HepG2 (cell line): ENCODE results near the gene RAD52. TPM values are rescaled to one million over a fixed set of nuclear protein-coding genes. Genes with fewer than 3 reads are reported as not detected.
A peak's percentile ranks its signal among the peaks of the same experiment; 100 is the strongest.

Experiments
- BORCS8-MEF2B ChIP-seq: sonication (generic); formaldehyde crosslinking; IDR thresholded peaks from 2 replicates; pipeline ENCODE4 v1.8.0; 2022; ENCODE audit warnings: mild to moderate bottlenecking, missing genetic modification reagents
- CBX2 ChIP-seq, 2 experiments: fragments of 200-600 bp in 1 of 2; sonication (generic); formaldehyde crosslinking in 1 of 2; IDR thresholded peaks; 2 replicates each; pipeline versions ENCODE4 v1.7.0 to v1.8.1; 2018 to 2022; ENCODE audit warnings: low read depth in 2 of 2, low read length in 1 of 2, mild to moderate bottlenecking in 1 of 2, missing genetic modification reagents in 1 of 2
- FOXA1 ChIP-seq, 2 experiments: fragments of 450-650 bp in 1 of 2; sonication (generic) in 1 of 2; formaldehyde crosslinking in 1 of 2; IDR thresholded peaks; 2 replicates each; pipeline versions ENCODE4 v1.4.0 to v1.6.1; 2016 to 2020; ENCODE audit warnings: missing genetic modification reagents in 1 of 2
- IRF9 ChIP-seq: sonication (generic); formaldehyde crosslinking; IDR thresholded peaks from 2 replicates; pipeline ENCODE4 v1.8.0; 2022; ENCODE audit warnings: missing genetic modification reagents, mild to moderate bottlenecking, borderline replicate concordance
- RERE ChIP-seq: IDR thresholded peaks from 2 replicates; pipeline ENCODE4 v1.6.1; 2016; ENCODE audit warnings: low read depth, missing genetic modification reagents, missing compliant biosample characterization
- SIN3A ChIP-seq: IDR thresholded peaks from 2 replicates; pipeline ENCODE4 v1.6.1; 2011; ENCODE audit warnings: low read depth, mild to moderate bottlenecking, control low read depth, low read length, borderline replicate concordance
- SIX4 ChIP-seq: sonication (generic); formaldehyde crosslinking; IDR thresholded peaks from 2 replicates; pipeline ENCODE4 v1.4.0; 2020; ENCODE audit warnings: missing genetic modification reagents
- ZNF280D ChIP-seq: sonication (generic); formaldehyde crosslinking; IDR thresholded peaks from 2 replicates; pipeline ENCODE4 v1.5.1; 2020; ENCODE audit warnings: mild to moderate bottlenecking, missing genetic modification reagents
- ZNF44 ChIP-seq: sonication (generic); formaldehyde crosslinking; IDR thresholded peaks from 2 replicates; pipeline ENCODE4 v1.5.1; 2020; ENCODE audit warnings: mild to moderate bottlenecking, missing genetic modification reagents
- ZNF460 ChIP-seq: sonication (generic); formaldehyde crosslinking; IDR thresholded peaks from 2 replicates; pipeline ENCODE4 v1.5.1; 2020; ENCODE audit warnings: missing genetic modification reagents, mild to moderate bottlenecking, borderline replicate concordance
- ZNF549 ChIP-seq: sonication (generic); formaldehyde crosslinking; IDR thresholded peaks from 2 replicates; pipeline ENCODE4 v1.5.0; 2020; ENCODE audit warnings: missing genetic modification reagents
- ZNF724P ChIP-seq: sonication (generic); formaldehyde crosslinking; IDR thresholded peaks from 2 replicates; pipeline ENCODE4 v1.8.0; 2022; ENCODE audit warnings: missing genetic modification reagents, borderline replicate concordance
- polyA plus RNA-seq, 8 experiments: library from polyadenylated mRNA; depleted of rRNA in 3 of 8; stranded (reverse) in 7 of 8; unstranded in 1 of 8; fragments of >200 nt; fragmentation: Illumina TruSeq in 4 of 8; extraction: Trizol in 4 of 8; gene quantifications; 2 replicates each; pipeline versions ENCODE4 v1.2.1 to v1.2.3, GENCODE V29; 2011 to 2016; ENCODE audit warnings: low read depth in 4 of 8, missing spikeins in 1 of 8, mixed read lengths in 1 of 8; ENCODE audit not compliant: insufficient read depth in 1 of 8
- total RNA-seq, 5 experiments: library from RNA; depleted of rRNA; stranded (reverse); fragments of >200 nt; fragmentation: Illumina TruSeq; extraction: Trizol; gene quantifications; 2 replicates each; pipeline ENCODE4 v1.2.3, GENCODE V29; 2016; ENCODE audit warnings: low read depth in 1 of 5
- TF ChIP-seq, protein P1 (sequence below): sonication (generic); formaldehyde crosslinking; conservative IDR thresholded peaks from 2 replicates; pipeline ENCODE4 v1.4.0; 2020; ENCODE audit warnings: mild to moderate bottlenecking, missing genetic modification reagents, moderate library complexity

RAD52 gene
- total and polyA plus RNA-seq, 2 of the 13 experiments (the other 11 are each of a cell fraction or from before 2014, with no cell fraction given), result 14.3 to 19.9 TPM

- TF ChIP-seq ZNF549, result no peak
- TF ChIP-seq RERE (CRISPR knock-in tag), result peak; percentile 30; the same call in 1 of the 2 replicates
- peak; percentile 75; the same call in 1 of the 2 replicates for TF ChIP-seq SIN3A
- TF ChIP-seq SIX4 (CRISPR knock-in tag), result no peak
- TF ChIP-seq ZNF724P (CRISPR knock-in tag), result 0 out of 2 replicates have a peak, but pooled peaks have one; percentile 56
- TF ChIP-seq BORCS8-MEF2B, result peak; percentile 90
- 0 out of 2 replicates have a peak, but pooled peaks have one; percentile 55 for TF ChIP-seq ZNF44 (CRISPR knock-in tag)
- peak; percentile 74; the same call in 1 of the 2 replicates for TF ChIP-seq ZNF280D (CRISPR knock-in tag)
- TF ChIP-seq CBX2 (IDR thresholded peaks at IDR 0.05; ENCODE audit: low read depth, low read length), result no peak
- no peak for TF ChIP-seq CBX2 (CRISPR knock-in tag; IDR thresholded peaks at IDR 0.05; ENCODE audit: low read depth)
- TF ChIP-seq ZNF460 (CRISPR knock-in tag), result peak; percentile 19; the same call in 1 of the 2 replicates
- TF ChIP-seq IRF9 (CRISPR knock-in tag), result peak; percentile 67; the same call in 1 of the 2 replicates
- TF ChIP-seq, protein P1, sequence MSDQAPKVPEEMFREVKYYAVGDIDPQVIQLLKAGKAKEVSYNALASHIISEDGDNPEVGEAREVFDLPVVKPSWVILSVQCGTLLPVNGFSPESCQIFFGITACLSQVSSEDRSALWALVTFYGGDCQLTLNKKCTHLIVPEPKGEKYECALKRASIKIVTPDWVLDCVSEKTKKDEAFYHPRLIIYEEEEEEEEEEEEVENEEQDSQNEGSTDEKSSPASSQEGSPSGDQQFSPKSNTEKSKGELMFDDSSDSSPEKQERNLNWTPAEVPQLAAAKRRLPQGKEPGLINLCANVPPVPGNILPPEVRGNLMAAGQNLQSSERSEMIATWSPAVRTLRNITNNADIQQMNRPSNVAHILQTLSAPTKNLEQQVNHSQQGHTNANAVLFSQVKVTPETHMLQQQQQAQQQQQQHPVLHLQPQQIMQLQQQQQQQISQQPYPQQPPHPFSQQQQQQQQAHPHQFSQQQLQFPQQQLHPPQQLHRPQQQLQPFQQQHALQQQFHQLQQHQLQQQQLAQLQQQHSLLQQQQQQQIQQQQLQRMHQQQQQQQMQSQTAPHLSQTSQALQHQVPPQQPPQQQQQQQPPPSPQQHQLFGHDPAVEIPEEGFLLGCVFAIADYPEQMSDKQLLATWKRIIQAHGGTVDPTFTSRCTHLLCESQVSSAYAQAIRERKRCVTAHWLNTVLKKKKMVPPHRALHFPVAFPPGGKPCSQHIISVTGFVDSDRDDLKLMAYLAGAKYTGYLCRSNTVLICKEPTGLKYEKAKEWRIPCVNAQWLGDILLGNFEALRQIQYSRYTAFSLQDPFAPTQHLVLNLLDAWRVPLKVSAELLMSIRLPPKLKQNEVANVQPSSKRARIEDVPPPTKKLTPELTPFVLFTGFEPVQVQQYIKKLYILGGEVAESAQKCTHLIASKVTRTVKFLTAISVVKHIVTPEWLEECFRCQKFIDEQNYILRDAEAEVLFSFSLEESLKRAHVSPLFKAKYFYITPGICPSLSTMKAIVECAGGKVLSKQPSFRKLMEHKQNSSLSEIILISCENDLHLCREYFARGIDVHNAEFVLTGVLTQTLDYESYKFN (CRISPR knock-in tag), result peak; percentile 42
- TF ChIP-seq FOXA1 (IDR thresholded peaks at IDR 0.05), result no peak
- TF ChIP-seq FOXA1 (CRISPR knock-in tag; IDR thresholded peaks at IDR 0.05), result no peak
Measured at GRCh38 chr12:990661-991349, 41.3 kb upstream of the RAD52 start, which contains the start of gene ERC1 (continued).
